B cell (primary cell): Measurements from ENCODE around the gene PSMC5. TPM values are rescaled to one million over a fixed set of nuclear protein-coding genes. Genes with fewer than 3 reads are reported as not detected.

Experiments
- ATAC-seq: fragments of 200-7000 bp; cut with Tn5 transposase; one replicate; pipeline ENCODE4 v1.10.0; 2021; ENCODE audit warnings: low read depth, mild to moderate bottlenecking, moderate number of reproducible peaks, moderate library complexity
- CTCF ChIA-PET: fragments of 350-600 bp; sonication (Branson Sonifier 250); formaldehyde crosslinking; loops from one replicate; lab custom pipeline; 2021; ENCODE audit warnings: antibody characterized with exemption, inconsistent platforms; lab: Charles Lee
- POLR2A ChIA-PET: fragments of 350-600 bp; sonication (Branson Sonifier 250); formaldehyde crosslinking; loops from one replicate; lab custom pipeline; 2021; ENCODE audit warnings: antibody characterized with exemption; lab: Charles Lee
- DNase-seq: peaks from one replicate; pipeline ENCODE4 v3.0.0; 2013
- H2AFZ ChIP-seq: 2 replicates; pipeline ENCODE4 v1.6.1; 2012; ENCODE audit warnings: mild to moderate bottlenecking, low read depth, low read length; ENCODE audit not compliant: insufficient read depth, poor library complexity, severe bottlenecking
- H3K27ac ChIP-seq, 2 donors: 1 replicate in 1 of 2; 2 replicates in 1 of 2; pipeline ENCODE4 v1.5.1; 2012 to 2013; ENCODE audit warnings: low read length in 2 of 2, mild to moderate bottlenecking in 2 of 2, moderate library complexity in 1 of 2
- H3K27me3 ChIP-seq, 4 experiments: fragments of 200-600 bp in 1 of 4; sonication (generic) in 1 of 4; replicated peaks in 1 of 4; 1 replicate in 2 of 4; 2 replicates in 2 of 4; pipeline versions ENCODE4 v1.6.1 to v1.7.0; 2013 to 2016; ENCODE audit warnings: low read length in 3 of 4, mild to moderate bottlenecking in 2 of 4, mixed read lengths in 1 of 4, moderate library complexity in 1 of 4; ENCODE audit not compliant: insufficient read depth in 4 of 4, control insufficient read depth in 3 of 4; ENCODE audit errors: control extremely low read depth in 1 of 4
- H3K36me3 ChIP-seq, 2 experiments: replicated peaks in 1 of 2; 1 replicate in 1 of 2; 2 replicates in 1 of 2; pipeline versions ENCODE4 v1.6.1 to v1.7.1; 2013; ENCODE audit warnings: low read length in 1 of 2; ENCODE audit not compliant: insufficient read depth in 2 of 2, control insufficient read depth in 1 of 2; ENCODE audit errors: control extremely low read depth in 1 of 2, extremely low read depth in 1 of 2
- H3K4me1 ChIP-seq, 2 donors: fragments of 200-600 bp in 1 of 2; sonication (generic) in 1 of 2; 1 replicate in 1 of 2; 2 replicates in 1 of 2; pipeline versions ENCODE4 v1.5.1 to v1.6.1; 2013 to 2017; ENCODE audit warnings: low read length in 2 of 2; ENCODE audit not compliant: control insufficient read depth in 2 of 2, insufficient read depth in 2 of 2
- H3K4me2 ChIP-seq: replicated peaks from 2 replicates; pipeline ENCODE3; 2012; ENCODE audit warnings: mild to moderate bottlenecking, low read depth, low read length; ENCODE audit not compliant: poor library complexity, severe bottlenecking
- H3K4me3 ChIP-seq, 5 experiments: fragments of 200-600 bp in 1 of 5; sonication (generic) in 1 of 5; 1 replicate in 3 of 5; 2 replicates in 2 of 5; pipeline versions ENCODE4 v1.5.1 to v1.7.0; 2011 to 2016; ENCODE audit warnings: low read length in 4 of 5, mild to moderate bottlenecking in 4 of 5, low read depth in 2 of 5, control low read depth in 1 of 5, moderate library complexity in 1 of 5; ENCODE audit not compliant: insufficient read depth in 1 of 5; ENCODE audit errors: control extremely low read depth in 1 of 5, extremely low read depth in 1 of 5
- H3K79me2 ChIP-seq: fragments of 200-600 bp; sonication (generic); one replicate; pipeline ENCODE4 v1.6.0; 2016; ENCODE audit warnings: low read length; ENCODE audit not compliant: control insufficient read depth, insufficient read depth
- H3K9ac ChIP-seq: fragments of 200-600 bp; sonication (generic); 2 replicates; pipeline ENCODE4 v1.6.1; 2017; ENCODE audit warnings: mild to moderate bottlenecking, low read length, moderate library complexity
- H3K9me3 ChIP-seq, 3 donors: one replicate each; pipeline versions ENCODE4 v1.6.1 to v1.7.1; 2013; ENCODE audit warnings: low read length in 2 of 3; ENCODE audit not compliant: control insufficient read depth in 2 of 3, insufficient read depth in 1 of 3; ENCODE audit errors: control extremely low read depth in 1 of 3
- H4K20me1 ChIP-seq: 2 replicates; pipeline ENCODE4 v1.6.0; 2012; ENCODE audit warnings: mild to moderate bottlenecking, low read length; ENCODE audit not compliant: insufficient read depth, control insufficient read depth, poor library complexity, severe bottlenecking
- H3K27ac Mint-ChIP-seq: one replicate; pipeline ENCODE4 v1.8.0; 2021; ENCODE audit warnings: mixed read lengths
- H3K27me3 Mint-ChIP-seq: one replicate; pipeline ENCODE4 v1.8.0; 2021; ENCODE audit warnings: mixed read lengths
- H3K4me1 Mint-ChIP-seq: one replicate; pipeline ENCODE4 v1.8.0; 2021; ENCODE audit warnings: mixed read lengths
- H3K4me3 Mint-ChIP-seq: one replicate; pipeline ENCODE4 v1.8.0; 2021; ENCODE audit warnings: mixed read lengths
- H3K9me3 Mint-ChIP-seq: one replicate; pipeline ENCODE4 v1.8.0; 2022; ENCODE audit warnings: mixed read lengths; ENCODE audit not compliant: insufficient read depth
- CTCF ChIP-seq: fragments of 200-600 bp; IDR thresholded peaks from one replicate; pipeline ENCODE4 v1.8.0; 2022; ENCODE audit warnings: antibody characterized with exemption, mild to moderate bottlenecking
- EZH2 ChIP-seq: IDR thresholded peaks from 2 replicates; pipeline ENCODE4 v1.6.1; 2012; ENCODE audit warnings: borderline replicate concordance, low read depth, mild to moderate bottlenecking, moderate library complexity, low read length; ENCODE audit not compliant: insufficient read depth, poor library complexity, severe bottlenecking
- WGBS: methylation state at CpG from one replicate; pipeline ENCODE4 v1.1.5; 2013; ENCODE audit warnings: missing lambda C conversion rate; ENCODE audit not compliant: insufficient coverage; 5-methylcytosine and 5-hydroxymethylcytosine counted together
- intact Hi-C: fragments of 100-400 bp; cut with micrococcal nuclease; formaldehyde crosslinking; loops from one replicate; pipeline ENCODE4 v1.10.0; 2022
- polyA plus RNA-seq: library from polyadenylated mRNA; depleted of rRNA; stranded (reverse); fragments of >200 nt; gene quantifications from 2 replicates; pipeline ENCODE4 v1.2.3, GENCODE V29; 2012
- total RNA-seq, 2 donors: library from RNA; stranded (reverse); fragments of 120-200 nt in 1 of 2; gene quantifications; 1 replicate in 1 of 2; 2 replicates in 1 of 2; pipeline versions ENCODE4 v1.2.3 to v1.2.4, GENCODE V29; 2013 to 2022

PSMC5 gene
- total and polyA plus RNA-seq, 2 donors (not counting 1 experiment from before 2014, with no cell fraction given): 87.1 to 104 TPM

- Mint-ChIP-seq H3K4me3 (no peak overlapping the region), H3K9me3 (no peaks in the 10 kb centered on the region), H3K27ac (peak overlapping the region; percentile 59), H3K4me1 (peaks cover 47% of the 10 kb centered on the region), H3K27me3 (no peaks in the 10 kb centered on the region)
- intact Hi-C loops: loop anchor here (5.0 kb wide), 1 partner anchor 411 kb away; no protein-coding TSS in a partner anchor
- Histone ChIP-seq H3K4me3 (no peak overlapping the region), H3K36me3 (peaks cover 2 to 46% of the 10 kb centered on the region in 2 experiments), H3K9ac (no peak overlapping the region), H3K79me2 (peaks cover 69% of the 10 kb centered on the region), H2AFZ (no peak overlapping the region), H4K20me1 (peaks cover 72% of the 10 kb centered on the region), H3K27me3 (no peaks in the 10 kb centered on the region), H3K9me3 (no peaks in the 10 kb centered on the region), H3K4me2 (peak overlapping the region; percentile 62), H3K27ac (peak overlapping the region; percentile 6 to 45), H3K4me1 (peaks cover 39 to 51% of the 10 kb centered on the region in 2 donors)
- 100% methylated on average over 2 of the region's 5 CpGs for WGBS
- no peak for TF ChIP-seq EZH2
- no peak for TF ChIP-seq CTCF
- ChIA-PET POLR2A (interaction anchor here (0.5 to 0.9 kb wide), 3 partner anchors 8 to 64 kb away, joined by 4 to 9 read pairs (median 8); partner anchors contain the start of genes CCDC47 and DDX42), CTCF (interaction anchor here (0.6 to 2.2 kb wide), 5 partner anchors 9 to 71 kb away, joined by 3 to 15 read pairs (median 4); no protein-coding TSS in a partner anchor)
- DNase-seq (no peak), ATAC-seq (no peak)
These were observed 10.8 kb downstream of the PSMC5 start for GRCh38 chr17:63837962-63838600.
